ENCODE measurements around the gene TLNRD1. TPM values are rescaled to one million over a fixed set of nuclear protein-coding genes. Genes with fewer than 3 reads are reported as not detected.

TLNRD1 gene
- total RNA-seq, 1 experiment from 2014 or later = 22.5 TPM

Small RNA genes within 50 kb of the gene (microRNA-seq; reads per million reads assigned to microRNA genes)
- gene MIR4514 (ENCODE audit: borderline number of aligned reads) = not detected

Other genes with a start within 250 kb of the TLNRD1 start
- 3.5 TPM for gene CEMIP, start 221.6 kb upstream of the TLNRD1 start, total RNA-seq (2021; ENCODE audit: unreplicated experiment)
- 22.5 TPM for gene MESD, start 11.1 kb upstream of the TLNRD1 start, total RNA-seq (2021; ENCODE audit: unreplicated experiment)
- gene CFAP161, start 133.3 kb downstream of the TLNRD1 start, total RNA-seq (2021; ENCODE audit: unreplicated experiment) = 0.15 TPM
- 0.81 TPM for gene IL16, start 196.0 kb downstream of the TLNRD1 start, total RNA-seq (2021; ENCODE audit: unreplicated experiment)

Measured in HCT116 (cell line).